ENCODE data around the gene SYNGAP1. TPM values are rescaled to one million over a fixed set of nuclear protein-coding genes. Genes with fewer than 3 reads are reported as not detected.

The SYNGAP1 gene
- total RNA-seq, 1 donor from 2014 or later, result 48.6 TPM

GRCh38 chr6:33424855-33425667 lies 5.2 kb downstream of the SYNGAP1 start:
- peak overlapping the region; percentile 95 for H3K4me3 Mint-ChIP-seq (ENCODE audit: unreplicated experiment)
- peaks cover 9% of the 10 kb centered on the region for H3K36me3 Mint-ChIP-seq (ENCODE audit: low read depth, unreplicated experiment)
- no peaks in the 10 kb centered on the region for H3K9me3 Mint-ChIP-seq (ENCODE audit: unreplicated experiment)
- peaks cover 50% of the 10 kb centered on the region for H3K4me1 Mint-ChIP-seq (ENCODE audit: unreplicated experiment)
- TF ChIP-seq CTCF (IDR thresholded peaks at IDR 0.05; ENCODE audit: unreplicated experiment), result no peak
- peaks cover 20% of the 10 kb centered on the region for H3K27me3 Mint-ChIP-seq (ENCODE audit: unreplicated experiment)
- peak overlapping the region; percentile 95 for H3K27ac Mint-ChIP-seq (ENCODE audit: unreplicated experiment)
- DNase-seq (ENCODE audit: low spot score), result no peak

GRCh38 chr6:33425668-33426577 lies 6.1 kb downstream of the SYNGAP1 start:
- Mint-ChIP-seq H3K27me3 (ENCODE audit: unreplicated experiment) (peaks cover 20% of the 10 kb centered on the region), H3K27ac (ENCODE audit: unreplicated experiment) (peak overlapping the region; percentile 97), H3K36me3 (ENCODE audit: low read depth, unreplicated experiment) (peaks cover 9% of the 10 kb centered on the region), H3K4me1 (ENCODE audit: unreplicated experiment) (peaks cover 57% of the 10 kb centered on the region), H3K4me3 (ENCODE audit: unreplicated experiment) (peak overlapping the region; percentile 95), H3K9me3 (ENCODE audit: unreplicated experiment) (no peaks in the 10 kb centered on the region)
- TF ChIP-seq CTCF (IDR thresholded peaks at IDR 0.05; ENCODE audit: unreplicated experiment), result peak; percentile 53
- DNase-seq (ENCODE audit: low spot score), result peak; percentile 92

- Mint-ChIP-seq H3K4me3 (ENCODE audit: unreplicated experiment) (peak overlapping the region; percentile 95), H3K27me3 (ENCODE audit: unreplicated experiment) (peaks cover 20% of the 10 kb centered on the region), H3K9me3 (ENCODE audit: unreplicated experiment) (no peaks in the 10 kb centered on the region), H3K36me3 (ENCODE audit: low read depth, unreplicated experiment) (peaks cover 9% of the 10 kb centered on the region), H3K27ac (ENCODE audit: unreplicated experiment) (peak overlapping the region; percentile 97), H3K4me1 (ENCODE audit: unreplicated experiment) (peaks cover 60% of the 10 kb centered on the region)
- no peak for TF ChIP-seq CTCF (IDR thresholded peaks at IDR 0.05; ENCODE audit: unreplicated experiment)
- DNase-seq (ENCODE audit: low spot score), result no peak
Observed at GRCh38 chr6:33426590-33427511, 7.0 kb downstream of the SYNGAP1 start.

GRCh38 chr6:33427585-33428223 lies 7.8 kb downstream of the SYNGAP1 start:
- peaks cover 9% of the 10 kb centered on the region for H3K36me3 Mint-ChIP-seq (ENCODE audit: low read depth, unreplicated experiment)
- peaks cover 20% of the 10 kb centered on the region for H3K27me3 Mint-ChIP-seq (ENCODE audit: unreplicated experiment)
- peak overlapping the region; percentile 97 for H3K27ac Mint-ChIP-seq (ENCODE audit: unreplicated experiment)
- TF ChIP-seq CTCF (IDR thresholded peaks at IDR 0.05; ENCODE audit: unreplicated experiment), result no peak
- no peaks in the 10 kb centered on the region for H3K9me3 Mint-ChIP-seq (ENCODE audit: unreplicated experiment)
- peak overlapping the region; percentile 95 for H3K4me3 Mint-ChIP-seq (ENCODE audit: unreplicated experiment)
- peak; percentile 54 for DNase-seq (ENCODE audit: low spot score)
- H3K4me1 Mint-ChIP-seq (ENCODE audit: unreplicated experiment), result peaks cover 68% of the 10 kb centered on the region
